Neural progenitor cell (in vitro differentiated cells): ENCODE measurements around the gene KCNMB2.

ENCODE experiments used
- EZH2 ChIP-seq: fragments of 200-600 bp; sonication (generic); IDR thresholded peaks from 2 replicates; pipeline ENCODE4 v1.6.1; 2017; ENCODE audit warnings: antibody characterized with exemption, mild to moderate bottlenecking, moderate library complexity
- TF ChIP-seq, protein P1 (sequence below): fragments of 200-600 bp; sonication (generic); IDR thresholded peaks from 2 replicates; pipeline ENCODE4 v1.5.1; 2017; ENCODE audit warnings: antibody characterized with exemption, mild to moderate bottlenecking

DNA sequence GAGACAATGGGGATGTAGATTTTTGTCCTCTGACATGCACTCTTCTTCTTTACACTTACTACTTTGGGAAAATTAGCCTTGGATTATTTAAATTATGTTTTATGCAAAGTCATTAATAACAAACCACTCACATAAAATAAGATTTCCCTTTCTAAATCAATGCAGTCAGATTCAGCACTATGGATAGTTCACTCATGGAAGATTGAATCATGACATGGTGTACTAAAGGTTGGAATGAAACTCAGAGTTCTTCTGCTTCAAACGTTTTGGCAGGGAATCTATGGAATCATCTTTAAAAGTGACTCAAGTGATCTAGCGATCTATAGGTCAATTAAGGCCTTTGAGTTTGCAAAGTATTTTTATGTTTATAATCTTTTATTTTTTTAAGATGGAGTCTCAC is 154.3 kb downstream of the KCNMB2 start:
- TF ChIP-seq, protein P1, sequence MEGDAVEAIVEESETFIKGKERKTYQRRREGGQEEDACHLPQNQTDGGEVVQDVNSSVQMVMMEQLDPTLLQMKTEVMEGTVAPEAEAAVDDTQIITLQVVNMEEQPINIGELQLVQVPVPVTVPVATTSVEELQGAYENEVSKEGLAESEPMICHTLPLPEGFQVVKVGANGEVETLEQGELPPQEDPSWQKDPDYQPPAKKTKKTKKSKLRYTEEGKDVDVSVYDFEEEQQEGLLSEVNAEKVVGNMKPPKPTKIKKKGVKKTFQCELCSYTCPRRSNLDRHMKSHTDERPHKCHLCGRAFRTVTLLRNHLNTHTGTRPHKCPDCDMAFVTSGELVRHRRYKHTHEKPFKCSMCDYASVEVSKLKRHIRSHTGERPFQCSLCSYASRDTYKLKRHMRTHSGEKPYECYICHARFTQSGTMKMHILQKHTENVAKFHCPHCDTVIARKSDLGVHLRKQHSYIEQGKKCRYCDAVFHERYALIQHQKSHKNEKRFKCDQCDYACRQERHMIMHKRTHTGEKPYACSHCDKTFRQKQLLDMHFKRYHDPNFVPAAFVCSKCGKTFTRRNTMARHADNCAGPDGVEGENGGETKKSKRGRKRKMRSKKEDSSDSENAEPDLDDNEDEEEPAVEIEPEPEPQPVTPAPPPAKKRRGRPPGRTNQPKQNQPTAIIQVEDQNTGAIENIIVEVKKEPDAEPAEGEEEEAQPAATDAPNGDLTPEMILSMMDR, result no peak
- TF ChIP-seq EZH2, result no peak
